Muscle of arm (tissue), 12 donors: ENCODE results near the gene FHOD1. TPM values are rescaled to one million over a fixed set of nuclear protein-coding genes. Genes with fewer than 3 reads are reported as not detected.

Experiments
- DNase-seq: peaks from one replicate; pipeline ENCODE4 v3.0.0-alpha.2; 2013
- polyA plus RNA-seq, 12 donors: library from polyadenylated mRNA; unstranded; fragments of 120-200 nt; gene quantifications; one replicate each; pipeline ENCODE4 v1.2.1, GENCODE V29; 2013; ENCODE audit not compliant: insufficient read length in 12 of 12

FHOD1 gene
- polyA plus RNA-seq, 12 donors = 16.3 to 32.4 (median 20.6) TPM; not detected in 1

DNA sequence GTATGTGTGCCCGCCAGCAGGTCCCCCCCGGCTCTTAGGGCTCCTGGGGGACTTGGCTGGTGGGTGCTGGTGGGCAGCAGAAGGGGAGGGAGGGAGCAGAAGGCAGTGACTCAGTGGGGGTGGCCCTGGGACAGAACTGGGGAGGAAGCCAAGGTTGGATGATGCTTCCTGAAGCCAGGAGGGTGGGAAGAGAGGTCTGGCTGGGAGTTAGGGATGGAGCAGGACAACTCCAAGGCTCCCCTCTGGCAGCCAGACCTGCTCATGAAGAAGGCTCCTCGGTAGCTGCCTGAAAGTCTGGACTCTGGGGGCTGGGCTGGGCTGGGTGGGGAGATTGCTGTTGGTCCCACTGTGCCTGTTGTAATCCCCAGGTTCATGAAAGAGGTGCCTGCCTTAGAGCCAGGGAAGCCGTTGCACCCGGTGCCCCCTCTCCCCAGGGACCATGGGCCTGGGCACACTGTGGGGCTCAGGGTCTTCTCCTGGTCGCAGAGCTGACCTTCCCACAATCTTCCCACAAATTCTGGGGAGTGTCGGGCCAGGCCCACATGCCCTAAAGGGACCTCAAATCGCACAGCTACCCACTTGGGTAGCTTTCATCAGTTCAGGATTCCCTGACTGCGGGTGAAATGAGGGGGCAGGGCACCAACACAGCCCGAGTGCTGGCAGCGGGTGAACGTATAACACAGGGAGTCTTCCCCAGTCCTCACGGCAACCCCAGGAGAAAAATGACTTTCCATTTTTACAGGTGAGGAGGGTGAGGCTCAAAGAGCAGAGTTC lies 30.9 kb upstream of the FHOD1 start:
- no peak for DNase-seq

DNA sequence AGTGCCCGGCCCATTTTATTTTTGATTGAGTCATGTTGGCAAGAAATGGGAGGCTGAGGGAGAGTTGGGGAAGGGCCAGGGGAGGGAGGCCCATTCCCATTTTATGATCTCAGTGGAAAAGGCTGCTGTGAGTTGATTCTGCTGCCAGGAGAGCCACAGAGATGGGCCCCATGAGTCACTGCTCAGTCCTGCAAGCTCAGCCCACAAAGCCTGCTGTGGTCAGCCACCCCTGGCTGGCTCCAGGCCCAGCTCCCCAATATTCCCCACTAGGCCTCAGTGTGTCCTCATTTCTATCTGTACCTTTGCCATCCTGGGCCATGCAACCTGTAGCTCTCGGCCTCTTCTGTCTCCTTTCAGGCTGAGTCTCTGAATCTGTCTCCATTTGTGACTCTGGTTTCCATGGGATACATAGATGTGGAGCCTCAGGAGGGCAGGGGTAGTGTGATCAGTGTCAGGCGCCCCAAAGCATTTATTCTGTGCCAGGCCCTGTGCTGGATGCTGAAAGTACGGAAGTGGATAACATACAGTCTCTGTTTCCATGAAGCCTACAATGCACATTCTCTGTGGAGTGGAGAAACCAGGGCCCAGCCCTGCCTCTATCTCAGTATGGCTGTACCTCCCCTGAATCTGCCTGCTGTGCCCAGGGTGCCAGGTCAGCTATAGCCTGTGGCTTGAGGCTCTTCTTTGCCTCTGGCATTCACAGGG lies 30.2 kb upstream of the FHOD1 start:
- DNase-seq = no peak

DNA sequence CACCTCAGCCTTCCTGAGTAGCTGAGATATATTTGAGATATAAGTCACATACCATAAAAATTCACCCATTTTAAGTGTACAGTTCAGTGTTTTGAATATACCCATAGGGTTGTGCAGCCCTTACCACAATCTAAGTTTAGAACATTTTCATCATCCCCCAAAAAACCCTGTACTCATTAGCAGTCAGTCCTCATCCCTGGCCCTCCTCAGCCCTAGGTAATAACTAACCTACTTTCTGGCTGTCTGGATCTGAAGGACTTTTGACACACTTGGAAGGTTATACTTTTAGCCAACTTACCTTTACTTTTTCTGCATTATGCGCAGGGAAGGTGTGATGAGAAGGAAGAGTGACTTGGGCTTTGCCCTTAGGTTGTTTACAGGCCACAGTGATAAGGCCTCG lies 28.0 kb upstream of the FHOD1 start:
- DNase-seq = no peak

DNA sequence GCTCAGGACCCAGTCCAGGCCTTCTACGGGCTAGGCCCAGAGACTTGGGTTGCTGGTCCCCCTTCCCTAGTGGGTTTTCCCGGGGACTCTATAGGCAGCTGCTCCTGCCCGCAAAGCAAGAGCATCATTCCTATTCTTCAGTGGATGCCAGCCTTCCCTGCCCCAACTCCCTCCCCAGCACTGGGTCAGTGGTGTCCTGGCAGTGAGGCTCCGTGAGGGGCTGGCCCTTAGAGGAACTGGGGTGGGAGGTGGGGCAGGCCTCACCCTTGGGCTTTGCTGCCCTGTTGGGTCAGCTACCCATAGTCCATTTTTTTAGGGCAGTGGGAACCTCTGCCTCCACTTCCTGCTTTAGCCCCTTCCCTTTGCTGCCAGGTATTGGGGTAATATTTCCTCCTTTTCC lies 24.2 kb upstream of the FHOD1 start:
- no peak for DNase-seq

DNA sequence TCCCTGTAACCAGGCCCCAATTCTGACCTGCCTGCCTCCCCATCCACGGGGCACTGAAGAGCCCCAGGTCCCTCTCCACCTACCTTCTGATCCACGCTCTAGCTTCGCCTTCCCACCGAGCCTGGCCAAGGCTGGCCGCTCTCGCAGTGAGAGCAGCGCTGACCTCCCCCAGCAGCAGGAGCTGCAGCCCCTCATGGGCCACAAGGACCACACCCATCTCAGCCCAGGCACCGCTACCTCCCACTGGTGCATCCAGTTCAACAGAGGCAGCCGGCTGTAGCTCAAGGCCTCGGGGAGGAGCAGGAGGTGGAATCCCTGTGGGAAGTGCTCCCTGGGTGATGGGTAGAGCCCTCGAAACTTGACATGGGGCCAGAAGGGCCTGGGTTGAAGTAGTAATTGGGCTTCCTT lies 23.7 kb upstream of the FHOD1 start:
- DNase-seq = no peak

DNA sequence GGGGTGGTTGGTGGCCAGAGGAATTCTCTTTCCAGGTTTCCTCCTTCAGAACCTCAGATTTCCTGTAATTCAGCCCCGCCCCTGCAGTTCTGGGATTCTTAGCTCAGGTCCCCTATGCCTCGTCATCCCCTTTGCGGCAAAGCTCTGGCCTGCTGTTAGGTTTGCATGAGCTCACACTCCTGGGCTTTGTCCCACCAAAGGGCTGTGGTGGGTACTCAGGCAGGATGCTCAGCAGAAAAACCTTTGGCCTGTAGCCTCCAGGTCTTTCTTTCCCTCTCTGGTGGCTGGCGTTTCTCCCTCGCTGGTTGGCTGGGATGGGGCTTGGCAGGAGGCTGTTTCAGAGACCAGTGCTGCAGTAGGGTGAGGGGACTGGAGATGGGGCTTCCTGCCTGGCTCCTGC lies 22.5 kb upstream of the FHOD1 start:
- DNase-seq = no peak

DNA sequence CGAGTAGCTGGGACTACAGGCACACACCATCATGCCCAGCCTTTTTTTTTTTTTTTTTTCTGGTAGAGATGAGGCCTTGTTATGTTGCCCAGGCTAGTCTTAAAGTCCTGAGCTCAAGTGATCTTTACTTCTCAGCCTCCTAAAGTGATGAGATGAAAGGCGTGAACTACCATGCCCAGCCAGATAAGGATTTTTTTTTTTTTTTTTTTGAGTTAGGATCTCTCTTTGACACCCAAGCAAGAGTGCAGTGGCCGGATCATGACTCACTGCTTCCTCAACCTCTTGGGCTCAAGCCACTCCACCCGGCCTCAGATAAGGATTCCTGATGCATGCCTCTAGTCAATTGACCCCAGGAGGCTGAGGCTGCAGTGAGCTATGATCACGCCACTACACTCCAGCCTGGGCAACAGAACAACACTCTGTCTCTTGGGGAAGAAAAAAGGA lies 20.9 kb upstream of the FHOD1 start:
- no peak for DNase-seq

DNA sequence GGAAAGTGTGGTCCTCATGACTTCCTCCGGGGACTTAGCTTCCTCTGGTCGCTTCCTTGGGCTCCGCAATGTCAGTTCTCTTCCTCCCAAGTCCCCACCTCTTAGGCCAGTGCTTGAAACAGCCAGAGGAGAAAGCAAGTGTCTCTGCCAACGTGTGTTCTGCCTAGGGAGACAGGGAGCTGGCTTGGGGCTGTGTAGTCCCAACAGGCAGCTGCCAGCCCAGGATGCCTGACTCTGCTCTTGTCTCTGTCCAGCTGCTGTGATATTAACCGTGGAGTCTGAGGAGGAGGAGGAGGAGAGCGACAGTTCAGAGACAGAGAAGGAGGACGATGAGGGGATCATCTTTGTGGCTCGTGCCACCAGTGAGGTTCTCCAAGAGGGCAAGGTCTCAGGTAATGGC lies 18.6 kb upstream of the FHOD1 start:
- DNase-seq = no peak

DNA sequence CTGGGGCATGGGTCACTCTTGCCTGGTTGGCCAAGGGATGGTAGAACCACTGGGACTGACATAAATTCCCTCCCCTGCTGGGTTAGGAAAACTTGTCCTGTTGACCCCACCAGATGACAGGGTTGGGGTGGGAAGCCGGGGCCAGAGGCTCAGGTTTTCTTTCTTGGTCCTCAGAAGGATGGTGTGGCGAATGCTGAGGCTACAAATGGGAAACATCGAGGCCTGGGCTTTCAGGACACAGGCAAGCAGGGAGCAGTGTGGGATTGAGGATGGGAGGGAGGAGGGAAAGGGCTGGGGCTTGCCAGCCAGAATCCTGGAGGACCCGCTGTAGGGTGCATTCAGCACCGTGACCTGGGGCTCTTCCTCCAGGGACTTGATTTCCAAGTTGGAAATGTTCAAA lies 17.6 kb upstream of the FHOD1 start:
- no peak for DNase-seq

DNA sequence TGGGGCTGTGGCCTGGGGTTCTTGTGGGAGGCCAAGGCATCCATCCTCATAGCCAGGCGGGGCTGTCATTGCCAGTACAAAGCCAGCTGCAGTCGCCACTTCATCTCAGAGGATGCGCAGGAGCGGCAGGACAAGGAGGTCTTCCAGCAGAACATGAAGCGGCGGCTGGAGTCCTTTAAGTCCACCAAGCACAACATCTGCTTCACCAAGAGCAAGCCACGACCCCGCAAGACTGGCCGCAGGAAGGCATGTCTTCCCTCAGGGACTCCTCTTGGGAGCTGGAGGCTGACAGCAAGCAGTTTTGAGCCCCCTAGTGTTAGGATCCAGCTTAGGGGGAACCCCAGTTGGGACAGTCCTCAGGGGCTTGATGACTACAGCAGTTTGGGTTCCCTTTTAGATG lies 17.0 kb upstream of the FHOD1 start:
- no peak for DNase-seq

DNA sequence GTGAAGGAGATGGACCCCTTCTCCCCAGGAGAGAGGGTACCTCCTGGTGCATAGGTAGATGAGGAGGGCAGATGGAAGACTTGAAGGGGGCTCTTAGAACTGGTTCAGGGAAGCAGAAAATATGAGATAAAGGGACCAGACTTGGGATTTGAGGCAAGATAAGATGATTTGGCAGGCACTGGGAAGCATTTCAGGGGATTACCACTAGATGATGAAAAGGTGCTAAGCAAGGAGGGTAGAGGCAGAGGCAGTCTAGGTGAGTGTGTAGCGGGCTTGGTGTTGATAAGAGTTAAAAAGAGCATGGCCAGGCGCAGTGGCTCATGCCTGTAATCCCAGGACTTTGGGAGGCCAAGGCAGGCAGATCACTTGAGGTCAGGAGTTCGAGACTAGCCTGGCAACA lies 15.9 kb upstream of the FHOD1 start:
- DNase-seq = no peak

DNA sequence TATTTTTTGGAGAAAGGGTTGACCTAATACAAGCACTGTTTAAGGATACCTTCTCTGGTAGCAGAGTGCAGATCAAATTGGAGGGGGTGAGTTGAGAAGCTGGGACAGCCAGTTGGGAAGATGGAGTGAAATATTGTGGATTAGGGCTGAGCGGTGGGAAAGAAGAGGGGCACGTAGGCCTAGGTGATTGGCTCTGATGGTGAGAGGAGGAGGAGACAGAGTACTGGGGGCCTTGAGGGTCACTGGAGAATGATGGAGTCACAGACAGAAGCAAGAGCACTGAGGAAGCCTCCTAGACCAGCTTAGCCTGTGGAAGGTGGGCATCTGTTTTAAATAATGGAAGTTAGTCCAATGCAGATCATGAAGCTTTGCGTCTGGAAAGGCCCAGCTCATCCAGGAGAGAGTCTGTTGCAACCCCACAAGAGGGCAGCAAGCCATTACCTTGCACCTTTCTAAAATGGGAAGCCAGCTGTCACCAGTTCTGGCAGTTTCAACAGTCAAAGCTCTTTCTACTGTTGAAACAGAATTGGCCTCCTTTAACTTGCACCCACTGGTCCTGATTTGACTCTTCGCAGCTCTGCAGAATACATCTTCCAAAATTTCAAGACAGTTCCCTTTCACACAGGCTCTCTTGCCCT lies 13.3 kb upstream of the FHOD1 start:
- DNase-seq = no peak

DNA sequence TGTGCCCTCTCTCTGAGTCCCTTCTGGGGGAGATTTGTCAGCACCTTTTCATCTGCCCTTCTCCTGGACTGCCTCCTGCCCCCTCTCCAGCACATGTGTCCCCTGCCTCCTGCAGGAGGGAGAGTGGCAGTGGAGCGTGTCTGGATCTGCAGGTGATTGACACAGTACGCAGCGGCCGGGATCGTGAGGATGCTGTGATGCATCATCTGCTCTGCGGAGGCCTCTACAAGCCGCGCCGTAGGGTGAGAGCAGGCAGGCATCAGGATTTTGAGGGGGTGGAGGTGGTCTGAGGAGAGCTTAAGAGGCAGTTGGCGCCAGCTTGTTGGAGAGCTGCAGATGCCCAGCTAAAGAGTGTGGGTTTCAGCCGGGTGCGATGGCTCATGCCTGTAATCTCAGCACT lies 12.4 kb upstream of the FHOD1 start:
- no peak for DNase-seq

DNA sequence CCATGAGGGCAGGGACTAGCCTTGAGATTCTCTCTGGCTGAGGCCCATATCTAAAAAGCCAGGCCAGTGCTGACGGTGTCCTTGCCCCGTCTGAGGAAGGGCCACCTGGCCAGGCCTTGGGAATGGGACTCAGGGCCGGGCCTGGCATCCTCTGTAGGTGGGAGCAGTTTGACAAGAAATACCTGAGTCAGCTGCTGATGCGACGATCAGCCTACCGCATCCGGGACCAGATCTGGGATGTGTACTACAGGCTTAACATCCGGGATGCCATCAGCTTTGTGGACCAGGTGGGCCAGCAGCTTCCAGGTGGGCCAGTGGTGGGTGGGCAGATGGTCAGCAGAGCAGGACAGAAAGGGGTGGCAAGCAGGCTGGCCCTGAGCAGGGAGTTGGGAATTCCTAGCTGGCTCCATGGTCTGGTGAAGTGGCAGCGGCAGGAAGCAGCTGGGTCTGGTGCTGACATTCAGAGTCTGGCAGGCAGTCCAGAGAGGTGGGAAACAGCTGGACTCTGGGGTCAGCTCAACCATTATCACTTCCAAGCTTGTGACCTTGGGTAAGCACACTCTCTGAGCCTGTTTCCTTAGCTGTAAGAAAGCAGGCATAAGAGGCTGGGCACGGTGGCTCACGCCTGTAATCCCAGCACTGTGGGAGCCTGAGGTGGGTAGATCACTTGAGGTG lies 11.0 kb upstream of the FHOD1 start:
- DNase-seq = no peak

DNA sequence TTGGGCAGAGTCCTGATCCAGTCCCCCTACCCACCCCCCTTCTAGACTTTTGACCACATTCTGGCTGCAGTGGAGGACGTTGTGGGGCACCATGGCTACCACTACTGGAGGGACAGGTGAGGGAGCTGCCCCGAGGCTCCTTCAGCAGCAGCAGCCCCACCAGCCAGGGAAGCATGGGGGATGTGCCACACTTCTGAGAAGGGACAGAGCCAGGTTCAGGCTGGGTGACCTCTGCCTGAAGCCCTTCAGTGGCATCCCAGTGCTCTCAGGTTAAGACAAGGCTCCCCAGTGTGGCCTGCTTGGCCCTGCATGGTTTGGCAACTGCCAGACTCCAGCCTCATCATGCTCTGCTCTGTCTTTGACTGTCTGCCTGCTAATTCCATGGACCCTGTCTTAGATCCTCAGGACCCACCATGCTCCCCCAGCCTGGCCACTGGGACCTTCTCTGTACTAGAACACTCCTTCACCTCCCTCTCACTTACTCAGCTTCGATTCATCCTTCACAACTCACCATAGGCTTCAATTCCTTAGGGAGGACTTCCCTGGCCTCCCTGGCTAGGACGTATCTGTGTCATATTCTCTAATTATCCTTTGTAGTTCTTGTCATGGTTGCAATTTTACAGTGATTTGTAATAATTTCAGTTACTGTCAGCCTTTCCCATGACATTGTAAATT lies 10.3 kb upstream of the FHOD1 start:
- DNase-seq = no peak

DNA sequence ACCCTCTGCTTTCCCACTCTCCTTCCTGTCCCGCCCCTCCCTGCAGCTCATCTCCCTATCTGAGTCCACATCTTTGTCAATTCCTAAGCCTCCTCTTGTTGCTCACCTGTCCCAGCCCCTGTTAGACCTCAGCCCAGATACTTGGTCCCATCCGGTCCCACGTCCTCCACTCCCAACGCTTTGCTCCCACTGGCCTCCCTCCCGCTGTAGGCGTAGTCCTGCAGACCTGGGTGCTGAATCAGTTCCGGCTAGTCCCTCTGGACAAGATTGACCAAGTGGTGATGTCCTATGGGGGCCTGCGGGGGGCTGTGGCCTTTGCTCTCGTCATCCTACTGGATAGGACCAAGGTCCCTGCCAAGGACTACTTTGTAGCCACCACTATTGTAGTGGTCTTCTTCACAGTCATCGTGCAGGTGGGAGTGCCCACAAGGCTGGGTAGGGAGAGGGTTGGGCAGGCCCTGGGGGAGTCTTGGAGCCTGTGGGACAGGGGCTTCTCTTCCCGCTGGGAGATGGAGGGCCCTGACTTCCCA lies 9.5 kb upstream of the FHOD1 start:
- no peak for DNase-seq

DNA sequence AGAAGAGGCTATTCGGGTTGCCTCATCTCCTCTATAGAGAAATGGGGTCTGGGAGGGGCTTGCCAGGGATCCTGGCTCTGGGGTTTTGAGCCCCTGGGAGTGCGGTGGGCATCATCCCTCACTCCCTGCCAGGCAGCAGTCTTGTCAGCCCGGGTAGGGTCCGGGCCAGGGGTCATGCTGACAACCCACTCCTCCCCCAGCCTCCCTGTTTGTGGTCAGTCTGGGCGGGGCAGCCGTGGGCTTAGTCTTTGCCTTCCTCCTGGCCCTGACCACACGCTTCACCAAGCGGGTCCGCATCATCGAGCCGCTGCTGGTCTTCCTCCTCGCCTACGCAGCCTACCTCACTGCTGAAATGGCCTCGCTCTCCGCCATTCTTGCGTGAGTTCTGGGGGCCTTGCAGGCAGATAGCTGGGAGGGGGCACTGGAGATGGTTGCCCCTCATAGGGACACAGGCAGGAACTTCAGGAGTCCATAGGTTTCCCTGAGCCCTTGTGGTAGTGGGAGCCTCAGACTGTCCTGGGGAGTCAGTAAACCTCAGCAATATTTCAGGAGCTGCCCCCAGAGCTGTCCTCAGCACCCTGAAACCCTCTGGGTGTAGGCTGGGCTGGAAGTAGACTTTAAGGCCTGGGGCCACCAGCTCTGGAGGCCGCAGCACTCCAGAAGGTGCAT lies 8.4 kb upstream of the FHOD1 start:
- DNase-seq = no peak

DNA sequence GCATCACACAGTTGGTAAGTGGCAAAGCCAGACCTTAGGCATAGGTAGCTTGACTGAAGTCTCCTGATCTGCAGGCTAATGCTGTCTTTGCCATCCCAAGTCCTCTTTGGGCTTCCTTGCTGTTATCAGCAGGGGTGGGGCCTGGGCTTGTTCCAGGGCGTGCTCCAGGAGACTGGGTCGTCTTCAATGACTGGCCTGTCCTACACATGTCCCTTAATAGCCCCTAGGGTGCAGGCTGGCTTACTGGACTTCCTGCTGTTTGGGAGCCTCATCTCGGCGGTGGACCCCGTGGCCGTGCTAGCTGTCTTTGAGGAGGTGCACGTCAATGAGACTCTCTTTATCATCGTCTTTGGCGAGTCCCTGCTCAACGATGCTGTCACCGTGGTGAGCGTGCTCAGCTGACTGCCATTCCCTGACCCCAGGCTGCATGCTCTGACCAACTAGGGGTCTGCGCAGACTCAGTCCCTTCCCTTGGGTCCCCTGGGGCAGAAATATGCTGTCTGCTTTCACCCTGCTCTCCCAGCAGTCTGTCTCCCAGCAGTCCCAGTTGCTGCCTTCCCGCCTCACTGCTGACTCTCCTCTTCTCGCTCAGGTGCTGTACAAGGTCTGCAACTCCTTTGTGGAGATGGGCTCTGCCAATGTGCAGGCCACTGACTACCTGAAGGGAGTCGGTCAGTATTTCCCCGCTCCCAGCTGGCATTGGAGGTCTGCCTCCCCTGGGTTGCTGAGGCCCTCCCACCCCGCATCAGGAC lies 7.7 kb upstream of the FHOD1 start:
- no peak for DNase-seq

DNA sequence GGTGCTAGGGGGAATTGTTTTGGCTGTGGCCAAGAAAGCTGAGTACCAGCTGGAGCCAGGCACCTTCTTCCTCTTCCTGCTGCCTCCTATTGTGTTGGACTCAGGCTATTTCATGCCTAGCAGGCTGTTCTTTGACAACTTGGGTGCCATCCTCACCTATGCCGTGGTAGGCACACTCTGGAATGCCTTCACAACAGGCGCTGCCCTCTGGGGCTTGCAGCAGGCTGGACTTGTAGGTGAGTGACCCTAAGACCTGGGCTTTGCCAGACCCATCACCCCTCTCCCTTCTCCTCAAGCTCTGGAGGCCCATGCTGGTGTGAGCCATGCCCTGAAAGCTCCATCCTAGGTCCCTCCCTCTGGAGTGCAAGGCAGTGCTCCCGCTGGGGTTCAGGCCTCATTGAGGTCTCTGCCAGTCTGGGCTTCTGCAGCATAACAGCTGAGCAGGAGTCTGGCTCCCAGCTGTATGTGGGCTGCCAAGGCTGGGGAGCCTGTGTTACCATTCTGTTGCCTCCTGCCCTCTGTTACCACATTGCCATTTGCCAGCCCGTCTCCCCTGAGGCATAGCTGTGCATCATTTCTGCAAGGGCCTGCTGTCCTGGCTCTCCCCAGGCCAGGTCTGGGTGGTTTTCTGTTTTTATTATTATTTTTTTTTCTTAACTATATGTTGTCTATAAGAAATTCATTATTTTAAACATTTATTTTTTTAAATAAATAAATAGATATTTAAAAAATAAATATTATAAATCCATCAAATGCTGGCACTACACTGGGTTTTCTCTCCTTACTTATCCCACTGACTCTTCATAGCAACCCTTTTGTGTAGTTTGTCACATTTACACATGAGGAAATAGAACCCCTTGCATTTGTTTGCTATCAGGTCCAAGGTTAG lies 5.6 kb upstream of the FHOD1 start:
- DNase-seq = no peak

DNA sequence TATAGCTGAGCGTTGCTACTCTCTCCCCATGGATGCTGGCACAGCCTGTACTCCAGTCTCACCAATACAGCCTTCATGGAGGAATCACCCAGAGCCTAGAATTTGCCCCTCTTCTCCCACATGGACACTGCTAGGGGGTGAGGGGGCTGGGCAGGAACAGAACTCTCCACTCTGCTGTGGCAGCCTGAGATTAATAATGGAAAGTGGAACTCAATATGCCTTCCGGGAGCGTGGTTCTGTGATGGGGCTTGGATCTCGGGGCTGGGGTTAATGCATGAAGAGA lies 2.7 kb upstream of the FHOD1 start:
- no peak for DNase-seq
